ENCODE results near the gene CDH24.

The CDH24 gene

DNA sequence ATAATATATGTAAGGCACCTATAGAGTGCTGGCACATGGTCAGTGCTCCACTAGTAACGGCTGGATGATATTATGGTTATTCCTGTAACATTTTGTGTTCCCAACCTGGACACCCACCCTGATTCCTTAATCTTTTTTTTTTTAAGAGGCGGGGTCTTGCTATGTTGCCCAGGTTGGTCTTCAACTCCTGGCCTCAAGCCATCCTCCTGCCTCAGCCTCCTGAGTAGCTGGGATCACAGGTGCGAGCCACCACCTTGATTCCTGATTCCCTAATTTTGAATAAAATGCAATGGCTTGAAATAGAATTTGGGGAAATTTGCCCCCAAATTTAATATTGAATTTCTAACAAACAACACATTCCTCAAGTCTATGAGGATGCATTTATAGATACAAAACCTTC, 54.7 kb downstream of the CDH24 start:
- H2AFZ ChIP-seq (ENCODE audit: low read length) = no peak overlapping the region
- H3K9me3 ChIP-seq (ENCODE audit: low read length) = no peaks in the 10 kb centered on the region
- H3K4me2 ChIP-seq (ENCODE audit: low read length) = no peak overlapping the region
- H3K36me3 ChIP-seq (ENCODE audit: insufficient read depth, low read length) = peaks cover 8% of the 10 kb centered on the region
- no peaks in the 10 kb centered on the region for H3K9me2 ChIP-seq (ENCODE audit: low read depth, low read length)
- no peaks in the 10 kb centered on the region for H3K27me3 ChIP-seq (ENCODE audit: insufficient read depth, low read length)
- H3K9ac ChIP-seq (ENCODE audit: low read length) = no peak overlapping the region
- H3K4me3 ChIP-seq (ENCODE audit: low read depth, low read length, poor library complexity, severe bottlenecking) = no peak overlapping the region
- no peaks in the 10 kb centered on the region for H3F3A ChIP-seq (ENCODE audit: insufficient read depth, low read length)
- no peaks in the 10 kb centered on the region for H4K20me1 ChIP-seq (ENCODE audit: insufficient read depth, low read length)
- TF ChIP-seq CTCF (IDR thresholded peaks at IDR 0.05; ENCODE audit: low read length) (no peak), EZH2 (IDR thresholded peaks at IDR 0.05; ENCODE audit: borderline replicate concordance, low read length) (no peak)
- no peak overlapping the region for H3K27ac ChIP-seq (ENCODE audit: low read depth, low read length, poor library complexity, severe bottlenecking)
- H3K79me2 ChIP-seq (ENCODE audit: insufficient read depth, low read length) = no peaks in the 10 kb centered on the region
- H3K4me1 ChIP-seq (ENCODE audit: insufficient read depth, low read length, severe bottlenecking) = peaks cover 17% of the 10 kb centered on the region

- H3K36me3 ChIP-seq (ENCODE audit: insufficient read depth, low read length) = peaks cover 8% of the 10 kb centered on the region
- TF ChIP-seq CTCF (IDR thresholded peaks at IDR 0.05; ENCODE audit: low read length) (no peak), EZH2 (IDR thresholded peaks at IDR 0.05; ENCODE audit: borderline replicate concordance, low read length) (no peak)
- no peaks in the 10 kb centered on the region for H3K9me3 ChIP-seq (ENCODE audit: low read length)
- no peaks in the 10 kb centered on the region for H3K27me3 ChIP-seq (ENCODE audit: insufficient read depth, low read length)
- no peaks in the 10 kb centered on the region for H3F3A ChIP-seq (ENCODE audit: insufficient read depth, low read length)
- H3K4me3 ChIP-seq (ENCODE audit: low read depth, low read length, poor library complexity, severe bottlenecking) = no peak overlapping the region
- no peak overlapping the region for H3K9ac ChIP-seq (ENCODE audit: low read length)
- H3K4me2 ChIP-seq (ENCODE audit: low read length) = no peak overlapping the region
- peaks cover 6% of the 10 kb centered on the region for H3K4me1 ChIP-seq (ENCODE audit: insufficient read depth, low read length, severe bottlenecking)
- H3K9me2 ChIP-seq (ENCODE audit: low read depth, low read length) = no peaks in the 10 kb centered on the region
- no peak overlapping the region for H3K27ac ChIP-seq (ENCODE audit: low read depth, low read length, poor library complexity, severe bottlenecking)
- no peak overlapping the region for H2AFZ ChIP-seq (ENCODE audit: low read length)
- H4K20me1 ChIP-seq (ENCODE audit: insufficient read depth, low read length) = no peaks in the 10 kb centered on the region
- no peaks in the 10 kb centered on the region for H3K79me2 ChIP-seq (ENCODE audit: insufficient read depth, low read length)
These were observed 56.5 kb downstream of the CDH24 start for GRCh38 chr14:23000860-23001259.

GRCh38 chr14:22998329-22999012, 58.8 kb downstream of the CDH24 start:
- Histone ChIP-seq H3K27me3 (ENCODE audit: insufficient read depth, low read length) (no peaks in the 10 kb centered on the region), H3F3A (ENCODE audit: insufficient read depth, low read length) (no peaks in the 10 kb centered on the region), H3K4me2 (ENCODE audit: low read length) (no peak overlapping the region), H3K36me3 (ENCODE audit: insufficient read depth, low read length) (peaks cover 8% of the 10 kb centered on the region), H3K79me2 (ENCODE audit: insufficient read depth, low read length) (no peaks in the 10 kb centered on the region), H3K9ac (ENCODE audit: low read length) (no peak overlapping the region), H3K9me2 (ENCODE audit: low read depth, low read length) (no peaks in the 10 kb centered on the region), H3K4me1 (ENCODE audit: insufficient read depth, low read length, severe bottlenecking) (no peaks in the 10 kb centered on the region), H3K4me3 (ENCODE audit: low read depth, low read length, poor library complexity, severe bottlenecking) (no peak overlapping the region), H3K27ac (ENCODE audit: low read depth, low read length, poor library complexity, severe bottlenecking) (no peak overlapping the region), H3K9me3 (ENCODE audit: low read length) (no peaks in the 10 kb centered on the region), H2AFZ (ENCODE audit: low read length) (no peak overlapping the region), H4K20me1 (ENCODE audit: insufficient read depth, low read length) (no peaks in the 10 kb centered on the region)
- TF ChIP-seq CTCF (IDR thresholded peaks at IDR 0.05; ENCODE audit: low read length) (no peak), EZH2 (IDR thresholded peaks at IDR 0.05; ENCODE audit: borderline replicate concordance, low read length) (no peak)
